ENCODE results near the gene TLL1.

DNA sequence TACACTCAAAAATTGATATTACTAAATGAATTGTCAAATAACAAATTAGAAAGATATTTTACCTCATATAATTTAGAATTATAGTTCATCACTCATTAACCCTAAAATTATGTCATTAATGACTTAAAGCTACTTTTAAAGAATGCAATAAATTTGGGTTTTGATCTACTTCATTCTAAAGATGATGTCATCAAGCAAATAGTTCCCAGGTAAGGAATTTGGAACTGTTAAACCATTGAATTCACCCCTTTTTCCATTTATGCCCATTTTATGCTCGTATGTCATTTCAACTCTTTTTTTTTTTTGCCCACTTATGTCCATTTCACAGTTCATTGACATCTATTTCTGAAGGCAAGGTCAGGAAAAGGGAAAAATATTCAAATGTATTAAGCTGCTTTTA, 135.5 kb downstream of the TLL1 start:
- TF ChIP-seq, protein P1, sequence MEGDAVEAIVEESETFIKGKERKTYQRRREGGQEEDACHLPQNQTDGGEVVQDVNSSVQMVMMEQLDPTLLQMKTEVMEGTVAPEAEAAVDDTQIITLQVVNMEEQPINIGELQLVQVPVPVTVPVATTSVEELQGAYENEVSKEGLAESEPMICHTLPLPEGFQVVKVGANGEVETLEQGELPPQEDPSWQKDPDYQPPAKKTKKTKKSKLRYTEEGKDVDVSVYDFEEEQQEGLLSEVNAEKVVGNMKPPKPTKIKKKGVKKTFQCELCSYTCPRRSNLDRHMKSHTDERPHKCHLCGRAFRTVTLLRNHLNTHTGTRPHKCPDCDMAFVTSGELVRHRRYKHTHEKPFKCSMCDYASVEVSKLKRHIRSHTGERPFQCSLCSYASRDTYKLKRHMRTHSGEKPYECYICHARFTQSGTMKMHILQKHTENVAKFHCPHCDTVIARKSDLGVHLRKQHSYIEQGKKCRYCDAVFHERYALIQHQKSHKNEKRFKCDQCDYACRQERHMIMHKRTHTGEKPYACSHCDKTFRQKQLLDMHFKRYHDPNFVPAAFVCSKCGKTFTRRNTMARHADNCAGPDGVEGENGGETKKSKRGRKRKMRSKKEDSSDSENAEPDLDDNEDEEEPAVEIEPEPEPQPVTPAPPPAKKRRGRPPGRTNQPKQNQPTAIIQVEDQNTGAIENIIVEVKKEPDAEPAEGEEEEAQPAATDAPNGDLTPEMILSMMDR (conservative IDR thresholded peaks at IDR 0.05; ENCODE audit: low read length) = no peak
- TF ChIP-seq EZH2phosphoT487 (IDR thresholded peaks at IDR 0.05; ENCODE audit: borderline replicate concordance, low read depth, low read length) = no peak
